GM10847 (cell line): Measurements from ENCODE around the gene TRIM37.

Source experiments
- POLR2A ChIP-seq: IDR thresholded peaks from 2 replicates; pipeline ENCODE4 v1.6.1; 2011; ENCODE audit not compliant: insufficient read length; ENCODE audit errors: extremely low read depth

Gene TRIM37

GRCh38 chr17:58947411-58947810, 159.3 kb downstream of the TRIM37 start:
- no peak for TF ChIP-seq POLR2A

- TF ChIP-seq POLR2A: no peak
These were observed 162.5 kb downstream of the TRIM37 start for GRCh38 chr17:58944166-58944565.

- no peak for TF ChIP-seq POLR2A
These were observed 170.4 kb downstream of the TRIM37 start for GRCh38 chr17:58936295-58936694.

- no peak for TF ChIP-seq POLR2A
These were observed 173.7 kb downstream of the TRIM37 start for GRCh38 chr17:58932956-58933355.
